SH-SY5Y (cell line): Measurements from ENCODE around the gene NR2F6.

Source experiments
- GATA2 ChIP-seq: IDR thresholded peaks from 2 replicates; pipeline ENCODE4 v1.6.1; 2011; ENCODE audit warnings: mild to moderate bottlenecking, low read depth, low read length
- GATA3 ChIP-seq: IDR thresholded peaks from 2 replicates; pipeline ENCODE4 v1.6.1; 2011; ENCODE audit warnings: low read depth, mild to moderate bottlenecking, low read length, moderate library complexity

GRCh38 chr19:17205237-17206140 lies 40.2 kb downstream of the NR2F6 start:
- TF ChIP-seq GATA2 (no peak), GATA3 (no peak)
